ENCODE data around the gene SLC16A8.
A peak's percentile ranks its signal among the peaks of the same experiment; 100 is the strongest.

Gene SLC16A8

GRCh38 chr22:38114484-38115398 is 30.8 kb upstream of the SLC16A8 start:
- peak; percentile 49 to 51 for DNase-seq (ENCODE audit: low read depth in 2 of 2)

- no peak for DNase-seq (ENCODE audit: low read depth in 2 of 2)
Measured at GRCh38 chr22:38112381-38112780, 28.4 kb upstream of the SLC16A8 start.

- DNase-seq (ENCODE audit: low read depth in 2 of 2): no peak
Measured at GRCh38 chr22:38111925-38112355, 28.0 kb upstream of the SLC16A8 start.

- DNase-seq (ENCODE audit: low read depth in 2 of 2): no peak
Measured at GRCh38 chr22:38110863-38111852, 27.2 kb upstream of the SLC16A8 start.

- no peak for DNase-seq (ENCODE audit: low read depth in 2 of 2)
Measured at GRCh38 chr22:38110008-38110862, 26.3 kb upstream of the SLC16A8 start, which contains the start of gene BAIAP2L2. TSS of gene BAIAP2L2 (minus strand) at chr22:38110684. CDS start at chr22:38110525, 159 bp downstream.

GRCh38 chr22:38109371-38110001 is 25.5 kb upstream of the SLC16A8 start:
- no peak for DNase-seq (ENCODE audit: low read depth in 2 of 2)

- DNase-seq (ENCODE audit: low read depth in 2 of 2): no peak
Measured at GRCh38 chr22:38108561-38109319, 24.8 kb upstream of the SLC16A8 start.

- no peak for DNase-seq (ENCODE audit: low read depth in 2 of 2)
Measured at GRCh38 chr22:38107692-38108515, 23.9 kb upstream of the SLC16A8 start.

- DNase-seq (ENCODE audit: low read depth in 2 of 2): no peak
Measured at GRCh38 chr22:38106814-38107578, 23.0 kb upstream of the SLC16A8 start.

- DNase-seq (ENCODE audit: low read depth in 2 of 2): no peak
Measured at GRCh38 chr22:38104084-38104483, 20.1 kb upstream of the SLC16A8 start.

- DNase-seq (ENCODE audit: low read depth in 2 of 2): no peak
Measured at GRCh38 chr22:38103641-38104040, 19.7 kb upstream of the SLC16A8 start.

GRCh38 chr22:38098410-38099249 is 14.6 kb upstream of the SLC16A8 start:
- peak in 1 of 2 experiments; percentile 21 for DNase-seq (ENCODE audit: low read depth in 2 of 2)

- DNase-seq (ENCODE audit: low read depth in 2 of 2): no peak
Measured at GRCh38 chr22:38097557-38098409, 13.8 kb upstream of the SLC16A8 start.

GRCh38 chr22:38097058-38097457 is 13.1 kb upstream of the SLC16A8 start:
- no peak for DNase-seq (ENCODE audit: low read depth in 2 of 2)

- no peak for DNase-seq (ENCODE audit: low read depth in 2 of 2)
Measured at GRCh38 chr22:38089474-38089851, 5.5 kb upstream of the SLC16A8 start.

All from fibroblast of skin of left quadriceps (primary cell).